Measurements from ENCODE around the gene CALD1.

DNA sequence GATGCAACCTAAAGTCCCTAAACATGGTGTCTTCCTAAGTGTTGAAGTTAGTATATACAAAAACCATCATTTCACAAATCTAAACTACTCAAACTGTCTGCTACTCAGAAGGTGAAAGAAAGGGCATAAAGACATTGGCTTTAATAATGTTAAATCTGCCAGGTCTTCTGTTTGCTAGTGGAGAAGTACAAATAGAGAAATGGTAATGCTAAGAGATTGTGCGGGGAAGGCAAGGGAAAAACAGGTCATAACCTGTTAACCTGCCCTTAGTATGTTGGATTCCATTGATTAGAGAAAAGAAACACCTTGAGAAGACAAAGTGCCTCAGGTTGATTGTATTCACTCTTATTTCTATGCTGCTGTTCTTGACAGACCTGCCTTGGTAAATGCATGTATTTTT, 80.3 kb downstream of the CALD1 start:
- TF ChIP-seq, protein P1, sequence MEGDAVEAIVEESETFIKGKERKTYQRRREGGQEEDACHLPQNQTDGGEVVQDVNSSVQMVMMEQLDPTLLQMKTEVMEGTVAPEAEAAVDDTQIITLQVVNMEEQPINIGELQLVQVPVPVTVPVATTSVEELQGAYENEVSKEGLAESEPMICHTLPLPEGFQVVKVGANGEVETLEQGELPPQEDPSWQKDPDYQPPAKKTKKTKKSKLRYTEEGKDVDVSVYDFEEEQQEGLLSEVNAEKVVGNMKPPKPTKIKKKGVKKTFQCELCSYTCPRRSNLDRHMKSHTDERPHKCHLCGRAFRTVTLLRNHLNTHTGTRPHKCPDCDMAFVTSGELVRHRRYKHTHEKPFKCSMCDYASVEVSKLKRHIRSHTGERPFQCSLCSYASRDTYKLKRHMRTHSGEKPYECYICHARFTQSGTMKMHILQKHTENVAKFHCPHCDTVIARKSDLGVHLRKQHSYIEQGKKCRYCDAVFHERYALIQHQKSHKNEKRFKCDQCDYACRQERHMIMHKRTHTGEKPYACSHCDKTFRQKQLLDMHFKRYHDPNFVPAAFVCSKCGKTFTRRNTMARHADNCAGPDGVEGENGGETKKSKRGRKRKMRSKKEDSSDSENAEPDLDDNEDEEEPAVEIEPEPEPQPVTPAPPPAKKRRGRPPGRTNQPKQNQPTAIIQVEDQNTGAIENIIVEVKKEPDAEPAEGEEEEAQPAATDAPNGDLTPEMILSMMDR (IDR thresholded peaks at IDR 0.05; ENCODE audit: low read length): no peak
- no peak for TF ChIP-seq EZH2 (IDR thresholded peaks at IDR 0.05; ENCODE audit: borderline replicate concordance, low read length)

All from OCI-LY1 (cell line).